GM13976 (cell line): ENCODE measurements around the gene UNC5C.

Experiments used
- DNase-seq: peaks from one replicate; pipeline ENCODE4 v3.0.0; 2012; ENCODE audit warnings: low spot score
- CTCF ChIP-seq: IDR thresholded peaks from 2 replicates; pipeline ENCODE4 v1.5.1; 2012; ENCODE audit warnings: borderline replicate concordance, mild to moderate bottlenecking; ENCODE audit not compliant: insufficient read depth; ENCODE audit errors: extremely low read depth, missing control alignments, control extremely low read depth
- in situ Hi-C: fragments of 300-500 bp; cut with MboI; formaldehyde crosslinking; loops from one replicate; pipeline ENCODE4 v1.12.0; 2022; ENCODE audit warnings: low sequenced_read_pairs, mixed read lengths, inconsistent platforms; ENCODE audit not compliant: unreplicated experiment

The UNC5C gene

DNA sequence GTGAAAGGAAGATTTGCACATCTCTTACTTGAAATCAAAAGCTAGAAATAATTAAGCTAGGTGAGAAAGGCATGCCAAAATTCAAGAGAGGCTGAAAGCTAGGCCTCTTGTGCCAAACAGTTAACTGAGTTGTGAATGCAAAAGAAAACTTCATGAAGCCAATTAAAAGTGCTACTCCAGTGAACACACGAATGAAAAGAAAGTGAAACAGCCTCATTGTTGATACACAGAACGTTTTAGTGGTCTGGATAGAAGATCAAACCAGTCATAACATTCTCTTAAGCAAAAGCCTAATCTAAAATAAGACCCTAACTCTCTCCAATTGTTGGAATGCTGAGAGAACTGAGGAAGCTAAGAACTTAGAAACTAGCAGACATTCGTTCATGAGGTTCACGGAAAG, 122.3 kb downstream of the UNC5C start:
- in situ Hi-C loops = no loop called here
- DNase-seq = no peak
- TF ChIP-seq CTCF = no peak

DNA sequence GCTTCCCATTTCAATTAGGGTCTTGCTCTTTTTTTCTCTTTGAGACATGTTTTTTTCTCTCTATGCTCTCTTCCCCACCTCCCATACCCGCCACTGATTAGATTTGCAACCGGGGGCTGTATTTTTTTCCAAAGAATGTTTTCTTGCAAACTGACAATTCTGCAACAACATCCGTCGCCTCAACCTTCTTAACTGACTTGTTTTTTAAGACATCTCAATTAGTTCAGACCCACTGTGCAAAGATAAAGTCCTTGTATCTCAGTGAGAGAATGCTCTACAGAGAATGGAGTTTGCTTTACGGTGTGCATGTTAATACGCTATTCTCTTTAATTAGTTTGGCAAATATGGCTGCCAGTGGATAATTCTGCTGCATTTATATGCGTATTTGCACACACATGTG, 126.3 kb downstream of the UNC5C start:
- TF ChIP-seq CTCF = no peak
- DNase-seq = no peak
- in situ Hi-C loops = no loop called here

- no peak for TF ChIP-seq CTCF
- DNase-seq = no peak
- in situ Hi-C loops = no loop called here
Observed at GRCh38 chr4:95421869-95422268, 126.9 kb downstream of the UNC5C start.

DNA sequence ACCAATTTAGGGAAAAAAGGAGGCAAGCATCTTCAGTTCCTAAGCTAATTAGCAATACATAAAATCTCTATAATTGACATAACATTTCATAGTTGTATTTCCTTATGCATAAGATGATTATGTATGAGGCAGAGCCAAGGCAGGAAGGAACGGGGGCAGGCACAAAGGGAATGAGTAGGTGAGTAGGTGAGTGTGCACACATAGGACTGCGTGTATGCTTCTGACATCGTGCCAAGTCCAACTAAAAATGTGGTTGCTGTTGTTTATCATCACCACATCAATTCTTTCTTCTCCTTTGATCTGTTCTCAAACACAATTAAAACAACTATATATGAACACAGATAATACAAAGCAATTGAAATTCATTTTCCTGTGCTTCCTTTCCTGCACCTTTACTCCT, 131.2 kb downstream of the UNC5C start:
- DNase-seq = no peak
- no peak for TF ChIP-seq CTCF
- in situ Hi-C loops = no loop called here

GRCh38 chr4:95415346-95415771, 133.4 kb downstream of the UNC5C start:
- TF ChIP-seq CTCF = no peak
- DNase-seq = no peak
- in situ Hi-C loops = no loop called here

- no peak for TF ChIP-seq CTCF
Observed at GRCh38 chr4:95411371-95412088, 137.2 kb downstream of the UNC5C start.

More at GRCh38 chr4:95411371-95412088, 137.2 kb downstream of the UNC5C start:
- DNase-seq = no peak
- in situ Hi-C loops = no loop called here
